K562 (cell line): ENCODE results near the gene ZNF202.

ENCODE experiments used
- CREB1 ChIP-seq, 2 experiments: sonication (generic) in 1 of 2; formaldehyde crosslinking in 1 of 2; IDR thresholded peaks; 2 replicates each; pipeline versions ENCODE4 v1.6.1 to v1.8.0; 2012 to 2022; ENCODE audit warnings: inconsistent platforms in 1 of 2, mild to moderate bottlenecking in 1 of 2, missing genetic modification reagents in 1 of 2, moderate library complexity in 1 of 2
- TAF1 ChIP-seq: IDR thresholded peaks from 2 replicates; pipeline ENCODE4 v1.6.1; 2011; ENCODE audit warnings: mild to moderate bottlenecking, low read length, moderate library complexity; ENCODE audit not compliant: insufficient read depth, control insufficient read depth, severe bottlenecking; ENCODE audit errors: extremely low read depth
- ZBTB1 ChIP-seq: sonication (generic); formaldehyde crosslinking; IDR thresholded peaks from 2 replicates; pipeline ENCODE4 v1.8.1; 2023; ENCODE audit warnings: missing genetic modification reagents, low read depth, mild to moderate bottlenecking, borderline replicate concordance
- ZNF274 ChIP-seq: IDR thresholded peaks from 2 replicates; pipeline ENCODE4 v1.6.1; 2011; ENCODE audit warnings: low read depth, mild to moderate bottlenecking, low read length, moderate library complexity, borderline replicate concordance
- ZNF407 ChIP-seq: fragments of 450-650 bp; IDR thresholded peaks from 2 replicates; pipeline ENCODE4 v1.6.1; 2016; ENCODE audit warnings: low read depth

- TF ChIP-seq ZNF274 (no peak), ZNF407 (no peak), ZBTB1 (CRISPR knock-in tag) (no peak), CREB1 (IDR thresholded peaks at IDR 0.05) (no peak), CREB1 (CRISPR knock-in tag; IDR thresholded peaks at IDR 0.05) (no peak), TAF1 (no peak)
These were observed 39.3 kb downstream of the ZNF202 start for GRCh38 chr11:123702139-123702538.
